Fibroblast of lung (primary cell): ENCODE results near the gene SRSF3. TPM values are rescaled to one million over a fixed set of nuclear protein-coding genes. Genes with fewer than 3 reads are reported as not detected.
A peak's percentile ranks its signal among the peaks of the same experiment; 100 is the strongest.

Experiments
- DNase-seq, 2 donors: peaks; one replicate each; pipeline versions ENCODE4 v3.0.0 to v3.0.0-alpha.2; 2010; ENCODE audit warnings: low read depth in 2 of 2
- H2AFZ ChIP-seq: 2 replicates; pipeline ENCODE4 v1.5.1; 2012; ENCODE audit warnings: low read length, control low read depth, inconsistent platforms
- H3K27ac ChIP-seq: 2 replicates; pipeline ENCODE4 v1.5.1; 2011; ENCODE audit warnings: low read length, control low read depth; ENCODE audit not compliant: insufficient read depth
- H3K27me3 ChIP-seq: 2 replicates; pipeline ENCODE4 v1.5.1; 2011; ENCODE audit warnings: mild to moderate bottlenecking, low read length; ENCODE audit not compliant: control insufficient read depth, insufficient read depth
- H3K36me3 ChIP-seq: 2 replicates; pipeline ENCODE4 v1.5.1; 2011; ENCODE audit warnings: low read length; ENCODE audit not compliant: control insufficient read depth, insufficient read depth
- H3K4me1 ChIP-seq: 2 replicates; pipeline ENCODE4 v1.5.1; 2011; ENCODE audit warnings: low read length; ENCODE audit not compliant: control insufficient read depth, insufficient read depth; ENCODE audit errors: extremely low read depth
- H3K4me2 ChIP-seq: 2 replicates; pipeline ENCODE4 v1.5.1; 2011; ENCODE audit warnings: low read length, control low read depth; ENCODE audit not compliant: insufficient read depth; ENCODE audit errors: extremely low read depth
- H3K4me3 ChIP-seq, 4 experiments: fragments of 200-600 bp in 1 of 4; sonication (generic) in 1 of 4; replicated peaks in 1 of 4; 2 replicates each; pipeline ENCODE4 v1.5.1; 2011 to 2016; ENCODE audit warnings: low read length in 4 of 4, low read depth in 3 of 4, mild to moderate bottlenecking in 3 of 4, control low read depth in 2 of 4, inconsistent platforms in 1 of 4, mixed read lengths in 1 of 4; ENCODE audit not compliant: insufficient read depth in 1 of 4; ENCODE audit errors: control extremely low read depth in 1 of 4
- H3K79me2 ChIP-seq: 2 replicates; pipeline ENCODE4 v1.5.1; 2012; ENCODE audit warnings: mild to moderate bottlenecking, low read length, inconsistent platforms; ENCODE audit not compliant: control insufficient read depth, insufficient read depth
- H3K9ac ChIP-seq: 2 replicates; pipeline ENCODE4 v1.5.1; 2011; ENCODE audit warnings: mild to moderate bottlenecking, low read length, control low read depth; ENCODE audit not compliant: insufficient read depth
- H3K9me3 ChIP-seq: 2 replicates; pipeline ENCODE4 v1.5.1; 2012; ENCODE audit warnings: low read depth, low read length; ENCODE audit not compliant: control insufficient read depth, insufficient read depth
- H4K20me1 ChIP-seq: 2 replicates; pipeline ENCODE4 v1.5.1; 2011; ENCODE audit warnings: low read length; ENCODE audit not compliant: control insufficient read depth, insufficient read depth; ENCODE audit errors: extremely low read depth
- EZH2 ChIP-seq: IDR thresholded peaks from 2 replicates; pipeline ENCODE4 v1.5.1; 2012; ENCODE audit warnings: low read length, control low read depth, mild to moderate bottlenecking; ENCODE audit errors: missing control alignments
- polyA plus RNA-seq, 2 donors: library from polyadenylated mRNA; depleted of rRNA in 1 of 2; stranded (reverse) in 1 of 2; unstranded in 1 of 2; fragments of >200 nt; gene quantifications; 2 replicates each; pipeline ENCODE4 v1.2.1, GENCODE V29; 2011 to 2012; ENCODE audit warnings: missing spikeins in 1 of 2
- total RNA-seq: library from RNA; depleted of rRNA; stranded (reverse); fragments of >200 nt; gene quantifications from 2 replicates; pipeline ENCODE4 v1.2.1, GENCODE V29; 2014
- TF ChIP-seq, protein P1 (sequence below), 2 donors: IDR thresholded peaks in 1 of 2; conservative IDR thresholded peaks in 1 of 2; 1 replicate in 1 of 2; 2 replicates in 1 of 2; pipeline ENCODE4 v1.5.1; 2011 to 2012; ENCODE audit warnings: low read length in 2 of 2, control low read depth in 1 of 2, inconsistent platforms in 1 of 2, low read depth in 1 of 2, mild to moderate bottlenecking in 1 of 2

SRSF3 gene
- total and polyA plus RNA-seq, 2 donors (not counting 1 experiment from before 2014, with no cell fraction given) = 191 to 435 TPM

DNA sequence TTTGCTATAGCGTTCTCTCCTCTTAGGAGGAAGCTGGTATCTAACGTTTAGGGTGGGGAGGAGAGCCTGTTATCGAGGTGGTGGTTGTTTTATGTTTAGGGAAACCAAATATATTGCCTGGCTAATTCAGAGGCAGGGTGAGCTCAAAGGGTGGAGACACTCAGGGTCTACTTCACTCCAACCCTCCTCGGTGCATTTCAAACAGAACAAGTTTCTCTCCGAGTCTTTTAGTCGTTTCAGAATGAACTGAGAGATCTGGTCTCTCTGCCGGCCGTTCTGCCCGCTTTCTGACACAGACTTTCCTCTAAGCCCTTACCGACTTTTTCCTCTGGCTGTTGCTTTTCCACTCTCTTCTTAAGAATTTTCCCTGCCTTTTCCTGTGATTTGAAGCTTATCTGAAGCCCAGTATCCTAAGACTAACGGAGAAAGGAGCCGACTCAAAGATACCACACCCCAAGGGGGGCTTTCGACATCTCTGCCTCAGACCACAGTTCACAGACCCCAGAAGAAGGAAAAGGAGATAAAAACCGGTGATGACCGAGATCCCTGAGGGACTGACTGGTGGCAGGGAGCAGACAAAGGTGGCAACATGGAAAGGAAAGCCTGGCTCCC is 47.7 kb upstream of the SRSF3 start:
- Histone ChIP-seq H2AFZ (peak overlapping the region; percentile 31), H3K27me3 (no peaks in the 10 kb centered on the region), H3K79me2 (peaks cover 50% of the 10 kb centered on the region), H3K9me3 (no peaks in the 10 kb centered on the region), H3K9ac (peak overlapping the region; percentile 89), H3K4me2 (peak overlapping the region; percentile 98), H4K20me1 (no peaks in the 10 kb centered on the region), H3K4me1 (peaks cover 3% of the 10 kb centered on the region), H3K4me3 (peak overlapping the region; percentile 81 to 99 (median 91)), H3K36me3 (no peaks in the 10 kb centered on the region), H3K27ac (peak overlapping the region; percentile 84)
- TF ChIP-seq, protein P1, sequence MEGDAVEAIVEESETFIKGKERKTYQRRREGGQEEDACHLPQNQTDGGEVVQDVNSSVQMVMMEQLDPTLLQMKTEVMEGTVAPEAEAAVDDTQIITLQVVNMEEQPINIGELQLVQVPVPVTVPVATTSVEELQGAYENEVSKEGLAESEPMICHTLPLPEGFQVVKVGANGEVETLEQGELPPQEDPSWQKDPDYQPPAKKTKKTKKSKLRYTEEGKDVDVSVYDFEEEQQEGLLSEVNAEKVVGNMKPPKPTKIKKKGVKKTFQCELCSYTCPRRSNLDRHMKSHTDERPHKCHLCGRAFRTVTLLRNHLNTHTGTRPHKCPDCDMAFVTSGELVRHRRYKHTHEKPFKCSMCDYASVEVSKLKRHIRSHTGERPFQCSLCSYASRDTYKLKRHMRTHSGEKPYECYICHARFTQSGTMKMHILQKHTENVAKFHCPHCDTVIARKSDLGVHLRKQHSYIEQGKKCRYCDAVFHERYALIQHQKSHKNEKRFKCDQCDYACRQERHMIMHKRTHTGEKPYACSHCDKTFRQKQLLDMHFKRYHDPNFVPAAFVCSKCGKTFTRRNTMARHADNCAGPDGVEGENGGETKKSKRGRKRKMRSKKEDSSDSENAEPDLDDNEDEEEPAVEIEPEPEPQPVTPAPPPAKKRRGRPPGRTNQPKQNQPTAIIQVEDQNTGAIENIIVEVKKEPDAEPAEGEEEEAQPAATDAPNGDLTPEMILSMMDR (conservative IDR thresholded peaks at IDR 0.05 in 1 of 2, IDR thresholded peaks at IDR 0.05 in 1 of 2; ENCODE audit: low read depth in 1 of 2, low read length in 2 of 2) = no peak
- no peak for TF ChIP-seq EZH2
- DNase-seq = peak; percentile 32 to 34

DNA sequence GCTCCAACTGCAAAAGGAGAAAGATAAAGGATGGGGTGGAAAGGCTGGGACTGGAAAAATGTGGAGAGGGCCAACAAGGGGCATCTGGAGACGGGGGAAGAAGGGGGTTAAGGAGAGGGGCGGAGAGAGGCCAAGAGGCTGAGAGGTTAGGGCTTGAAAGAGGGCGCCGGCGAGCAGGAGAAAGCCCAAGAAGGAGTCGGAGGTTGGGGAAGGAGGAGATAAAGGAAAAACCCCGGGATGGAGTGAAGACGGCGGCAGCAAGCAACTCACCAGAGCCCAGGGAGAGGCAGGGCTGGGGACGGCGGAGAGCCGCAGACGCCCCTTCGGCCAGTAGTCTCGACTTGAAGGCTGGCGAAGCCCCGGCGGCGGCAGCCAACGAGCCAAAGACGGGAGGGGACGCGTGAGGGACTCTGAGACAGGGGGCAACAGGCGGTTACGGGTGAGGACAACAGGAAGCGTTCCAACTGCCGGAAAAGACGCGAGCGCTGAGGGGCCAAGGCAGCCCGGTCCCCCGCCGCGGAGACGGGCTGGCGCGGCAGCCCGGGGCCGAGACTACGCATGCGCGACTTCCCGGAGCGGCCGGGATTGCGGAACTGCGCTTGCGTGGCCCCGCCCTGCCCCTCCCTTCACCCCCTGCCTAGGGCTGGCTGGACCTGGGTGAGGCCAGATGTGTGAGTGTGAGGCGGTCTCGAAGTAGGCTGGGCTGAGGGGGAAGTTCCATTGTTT is 47.1 kb upstream of the SRSF3 start, which contains the start of gene STK38:
Gene STK38 (minus strand): TSS at position 560 of the 726 bp plus-strand sequence. CDS start 7,277 bp downstream, outside the sequence.
- peaks cover 45% of the 10 kb centered on the region for H3K79me2 ChIP-seq
- H3K27me3 ChIP-seq = no peaks in the 10 kb centered on the region
- H2AFZ ChIP-seq = peak within 1 kb of the TSS; percentile 94
- peak within 1 kb of the TSS; percentile 98 for H3K4me2 ChIP-seq
- peak within 1 kb of the TSS; percentile 81 to 99 (median 91) for H3K4me3 ChIP-seq
- peak; percentile 79 to 86 for DNase-seq
- H3K27ac ChIP-seq = peak within 1 kb of the TSS; percentile 84
- no peaks in the 10 kb centered on the region for H3K36me3 ChIP-seq
- no peaks in the 10 kb centered on the region for H3K9me3 ChIP-seq
- no peaks in the 10 kb centered on the region for H4K20me1 ChIP-seq
- H3K4me1 ChIP-seq = peaks cover 3% of the 10 kb centered on the region
- TF ChIP-seq, protein P1 (conservative IDR thresholded peaks at IDR 0.05 in 1 of 2, IDR thresholded peaks at IDR 0.05 in 1 of 2; ENCODE audit: low read depth in 1 of 2, low read length in 2 of 2) = peak in 1 of 2 donors; percentile 2
- TF ChIP-seq EZH2 = no peak
- H3K9ac ChIP-seq = peak within 1 kb of the TSS; percentile 89

DNA sequence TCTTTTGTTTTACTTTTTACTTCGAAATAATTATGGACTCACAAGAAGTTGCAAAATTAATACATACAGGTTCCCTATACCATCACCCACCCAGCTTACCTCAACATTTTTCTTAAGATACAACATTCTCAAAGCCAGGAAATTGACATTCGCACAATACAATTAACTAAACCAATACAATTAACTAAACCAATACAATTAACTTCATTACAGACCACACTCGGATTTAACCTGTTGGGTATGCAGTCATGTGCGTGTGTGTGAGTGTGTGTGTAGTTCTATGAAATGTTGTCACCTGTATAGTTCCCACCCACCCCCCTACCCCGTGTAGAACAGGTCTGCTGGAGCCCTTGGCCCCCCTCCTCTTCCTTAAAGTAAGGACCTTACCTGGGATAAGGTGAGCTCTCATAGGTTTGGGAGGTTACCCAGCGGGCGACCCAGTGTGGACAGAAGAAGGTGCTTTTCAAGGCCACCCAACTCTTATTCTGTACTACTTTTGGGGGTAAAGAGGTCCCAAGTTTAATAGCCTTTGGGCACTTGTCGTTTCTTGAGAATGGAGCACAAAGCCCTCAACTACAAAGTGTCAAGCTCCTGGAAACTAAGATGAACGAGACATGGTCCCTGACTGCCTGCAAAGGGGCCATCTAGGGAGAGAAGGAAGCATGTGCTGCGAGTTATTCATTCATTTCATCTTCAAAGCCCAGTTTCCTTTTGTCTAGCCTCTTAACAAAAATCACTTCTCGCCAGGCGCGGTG is 46.3 kb upstream of the SRSF3 start:
- Histone ChIP-seq H3K36me3 (no peaks in the 10 kb centered on the region), H2AFZ (no peak overlapping the region), H3K4me1 (peaks cover 3% of the 10 kb centered on the region), H3K27me3 (no peaks in the 10 kb centered on the region), H3K27ac (peak overlapping the region; percentile 84), H3K4me3 (peak overlapping the region in 3 of 4 experiments; percentile 26 to 99 (median 87)), H3K79me2 (peaks cover 40% of the 10 kb centered on the region), H3K9me3 (no peaks in the 10 kb centered on the region), H3K9ac (no peak overlapping the region), H4K20me1 (no peaks in the 10 kb centered on the region), H3K4me2 (no peak overlapping the region)
- DNase-seq = no peak
- TF ChIP-seq EZH2 = no peak
- TF ChIP-seq, protein P1 (conservative IDR thresholded peaks at IDR 0.05 in 1 of 2, IDR thresholded peaks at IDR 0.05 in 1 of 2; ENCODE audit: low read depth in 1 of 2, low read length in 2 of 2) = no peak
